MM.1S (cell line): ENCODE data around the gene SCYL2.

Experiments used
- CTCF ChIP-seq: fragments of 300-600 bp; sonication (generic); IDR thresholded peaks from 2 replicates; pipeline ENCODE4 v1.5.1; 2016; ENCODE audit warnings: antibody characterized with exemption, low read length, mixed read lengths
- EZH2 ChIP-seq: fragments of 300-600 bp; sonication (generic); optimal IDR thresholded peaks from 2 replicates; pipeline ENCODE3; 2017; ENCODE audit warnings: low read depth, mild to moderate bottlenecking, antibody characterized with exemption, low read length, mixed read lengths
- EZH2phosphoT487 ChIP-seq: fragments of 300-600 bp; sonication (generic); IDR thresholded peaks from 2 replicates; pipeline ENCODE4 v1.6.1; 2018; ENCODE audit warnings: antibody characterized with exemption, low read length

GRCh38 chr12:100360450-100360849, 93.5 kb downstream of the SCYL2 start:
- no peak for TF ChIP-seq EZH2
- TF ChIP-seq CTCF = no peak
- TF ChIP-seq EZH2phosphoT487 = no peak
